GM19397 (cell line): ENCODE results near the gene NGEF.
"Not testable (repeated sequence)": the region's sequence is repeated elsewhere in the genome, so short reads cannot be mapped to it uniquely, and the experiment has no call there.

ENCODE experiments used
- ATAC-seq: cut with Tn5 transposase; IDR thresholded peaks from one replicate; pipeline ENCODE4 v1.9.1; 2021; ENCODE audit warnings: mild to moderate bottlenecking, moderate library complexity; ENCODE audit not compliant: unreplicated experiment

Gene NGEF

GRCh38 chr2:232937278-232937906 lies 75.7 kb downstream of the NGEF start:
- no peak for ATAC-seq

- ATAC-seq, result no peak
Measured at GRCh38 chr2:232931636-232932035, 81.4 kb downstream of the NGEF start.

DNA sequence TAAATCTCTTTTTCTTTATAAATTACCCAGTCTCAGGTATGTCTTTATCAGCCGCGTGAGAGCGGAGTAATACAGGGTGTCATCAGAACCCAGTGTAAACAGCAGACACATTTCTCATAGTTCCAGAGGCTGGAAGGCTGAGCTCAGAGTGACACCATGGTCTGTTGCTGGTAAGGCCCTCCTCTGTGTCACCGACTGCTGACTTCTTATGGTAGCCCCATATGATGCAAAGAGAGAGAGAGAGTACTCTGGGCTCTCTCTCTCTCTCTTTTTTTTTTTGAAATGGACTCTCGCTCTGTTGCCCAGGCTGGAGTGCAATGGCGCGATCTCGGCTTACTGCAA lies 83.0 kb downstream of the NGEF start:
- ATAC-seq, result no peak

DNA sequence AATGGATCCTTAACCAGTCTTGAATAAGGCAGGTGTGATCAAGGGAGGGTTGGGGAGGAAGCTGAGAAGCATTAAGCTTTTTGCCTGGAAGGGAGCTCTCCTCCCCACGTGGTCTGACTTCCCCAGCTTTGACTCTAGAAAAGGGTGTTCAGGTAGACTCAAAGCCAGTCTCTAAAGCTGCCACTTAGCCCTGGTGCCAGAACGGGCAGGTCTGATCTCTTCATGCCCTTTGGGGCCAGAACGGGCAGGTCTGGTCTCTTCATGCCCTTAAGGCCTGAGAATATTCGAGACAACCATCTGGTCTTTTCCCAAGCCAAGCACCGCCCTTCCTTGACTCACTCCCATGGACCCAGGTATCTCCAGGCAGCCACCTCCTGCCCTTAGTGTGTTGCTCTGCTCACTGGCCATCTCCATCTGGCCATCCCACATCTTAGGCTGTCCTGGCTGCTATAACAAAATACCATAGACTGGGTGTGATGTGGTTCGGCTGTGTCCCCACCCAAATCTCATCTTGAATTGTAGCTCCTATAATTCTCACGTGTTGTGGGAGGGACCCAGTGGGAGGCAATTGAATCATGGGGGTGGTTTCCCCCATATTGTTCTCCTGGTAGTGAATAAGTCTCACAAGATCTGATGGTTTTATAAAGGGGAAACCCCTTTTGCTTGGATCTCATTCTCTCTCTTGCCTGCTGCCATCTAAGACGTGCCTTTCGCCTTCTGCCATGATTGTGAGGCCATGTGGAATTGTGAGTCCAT lies 83.6 kb downstream of the NGEF start:
- ATAC-seq, result no peak

- ATAC-seq, result no peak
Measured at GRCh38 chr2:232928551-232929302, 84.3 kb downstream of the NGEF start.

- ATAC-seq, result no peak
Measured at GRCh38 chr2:232927793-232928550, 85.1 kb downstream of the NGEF start.

DNA sequence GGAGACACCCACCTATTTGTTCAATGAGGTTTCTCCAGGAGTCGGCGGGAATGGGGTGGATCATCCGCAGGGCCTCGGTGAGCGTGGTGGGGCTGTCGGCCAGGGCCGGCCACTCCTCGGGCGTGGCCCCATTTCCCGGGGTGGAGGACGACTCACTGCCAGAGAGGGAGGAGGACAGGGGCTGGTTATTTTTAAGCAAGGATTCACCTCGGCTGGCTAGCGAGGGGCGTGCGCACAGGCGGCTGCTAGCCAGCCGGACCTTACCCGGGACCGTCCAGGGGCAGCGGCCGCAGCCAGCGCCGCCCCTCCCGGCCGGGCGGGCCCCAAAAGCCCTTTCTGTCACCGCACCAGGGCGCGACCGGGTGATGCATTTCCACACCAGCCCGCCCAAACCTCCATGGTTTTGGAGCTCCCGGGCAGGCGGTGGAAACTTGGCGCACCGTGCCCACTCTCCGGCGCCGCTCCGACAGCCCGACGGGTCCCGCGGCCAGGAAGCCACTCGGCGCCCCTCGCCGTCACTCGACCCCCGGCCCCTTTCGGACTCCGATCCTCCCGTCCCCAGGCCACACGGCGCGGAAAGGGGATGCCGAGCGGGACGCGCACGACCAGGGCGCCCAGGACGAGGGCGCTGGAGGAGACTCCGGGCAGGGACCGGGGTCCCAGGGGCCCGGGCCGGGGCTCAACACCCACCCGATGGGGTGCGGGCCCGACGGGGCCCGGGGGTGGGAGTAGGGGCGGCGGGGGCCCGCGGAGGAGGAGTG lies 85.8 kb downstream of the NGEF start:
- ATAC-seq, result no peak

GRCh38 chr2:232926431-232926939 lies 86.6 kb downstream of the NGEF start:
- no peak for ATAC-seq

GRCh38 chr2:232925821-232926156 lies 87.3 kb downstream of the NGEF start:
- ATAC-seq, result no peak

GRCh38 chr2:232925153-232925820 lies 87.8 kb downstream of the NGEF start:
- ATAC-seq, result no peak

DNA sequence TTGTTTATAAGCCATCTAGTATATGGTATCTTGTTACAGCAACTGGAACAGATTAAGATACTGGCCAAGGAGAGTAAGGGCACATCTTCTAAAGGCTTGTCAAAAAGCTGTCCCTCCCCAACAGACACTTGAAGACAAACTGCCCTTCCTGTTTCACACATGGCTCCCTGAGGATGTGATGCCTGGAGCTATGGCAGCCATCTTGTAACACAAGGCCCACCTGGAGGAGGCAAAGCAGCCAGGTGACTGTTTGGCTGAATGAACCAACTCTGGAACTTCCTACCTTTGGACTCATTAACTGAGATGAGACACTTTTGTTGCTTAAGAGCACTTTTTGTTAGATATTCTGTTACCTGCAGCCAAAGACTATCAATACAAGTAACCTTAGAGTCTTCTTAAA lies 88.6 kb downstream of the NGEF start:
- no peak for ATAC-seq

DNA sequence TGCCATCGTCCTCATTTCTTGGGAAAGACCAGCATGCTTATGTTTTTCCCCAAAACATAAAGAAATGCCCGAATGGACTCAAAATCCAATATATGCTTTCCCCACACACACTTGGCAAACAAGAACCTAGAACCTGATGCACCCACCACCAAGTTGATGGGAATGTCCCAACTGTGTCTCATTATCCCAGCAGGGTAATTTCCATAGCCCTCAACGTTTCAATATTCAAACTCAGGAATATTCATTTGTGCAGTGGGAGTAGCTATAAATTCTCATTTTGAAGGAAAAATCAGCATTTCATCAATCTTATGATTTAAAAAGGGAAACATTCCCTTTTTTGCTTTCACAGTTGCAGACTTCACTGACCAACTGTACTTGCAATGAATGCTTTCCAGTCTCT lies 92.3 kb downstream of the NGEF start:
- no peak for ATAC-seq

DNA sequence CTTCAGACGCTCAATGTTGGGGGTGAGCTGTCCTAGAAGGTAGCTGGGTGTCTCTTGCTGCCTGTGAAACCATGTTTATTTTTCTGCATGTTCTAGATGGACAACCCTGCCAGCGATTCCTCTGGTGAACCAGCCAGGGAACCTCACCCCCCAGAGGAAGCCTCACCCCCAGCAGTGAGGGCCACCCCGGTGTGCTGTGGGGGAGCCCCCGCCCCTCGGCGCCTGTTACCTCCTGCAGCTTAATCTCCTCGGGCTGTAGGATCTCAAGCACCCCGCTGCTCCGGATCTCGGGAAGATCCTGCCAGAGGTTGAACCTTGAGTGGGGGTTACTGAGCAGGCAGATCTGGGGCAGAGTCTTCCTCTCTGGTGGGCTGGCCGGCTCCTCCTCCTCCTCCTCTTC lies 93.0 kb downstream of the NGEF start:
- ATAC-seq, result no peak

DNA sequence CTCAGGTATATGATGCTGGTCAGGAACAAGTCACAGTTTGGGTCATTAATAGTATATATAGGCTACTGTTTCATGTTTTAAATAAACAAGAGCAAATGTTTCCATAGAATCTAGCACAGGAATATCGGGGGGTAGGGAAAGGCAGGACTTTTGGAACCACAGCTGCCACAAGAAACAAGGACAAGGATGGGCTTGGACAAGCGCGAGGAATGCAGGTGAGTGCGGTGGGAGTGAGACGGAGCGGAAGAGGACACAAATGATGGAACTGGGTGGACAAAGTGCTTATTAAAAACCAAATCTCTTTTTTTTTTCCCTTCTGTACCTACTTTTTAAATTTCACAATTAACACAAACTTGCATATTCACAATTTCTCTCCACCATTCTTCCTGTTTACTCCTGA lies 93.9 kb downstream of the NGEF start:
- no peak for ATAC-seq

DNA sequence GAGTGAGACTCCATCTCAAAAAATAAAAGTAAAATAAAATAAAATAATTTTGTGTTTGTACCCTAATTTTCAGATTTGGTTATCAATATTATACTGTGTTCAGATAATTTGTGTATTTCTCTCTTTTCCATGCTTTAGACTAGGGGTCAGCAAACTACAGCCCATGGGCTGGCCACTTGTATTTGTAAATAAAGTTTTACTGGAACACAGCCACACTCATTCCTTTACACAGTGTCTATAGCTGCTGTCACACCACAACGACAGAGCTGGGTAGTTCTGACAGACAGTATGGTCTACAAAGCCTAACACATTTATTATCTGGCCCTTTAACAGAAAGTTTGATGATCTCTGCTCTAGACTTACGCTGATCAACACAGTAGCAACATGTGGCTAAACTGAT lies 99.2 kb downstream of the NGEF start:
- no peak for ATAC-seq

DNA sequence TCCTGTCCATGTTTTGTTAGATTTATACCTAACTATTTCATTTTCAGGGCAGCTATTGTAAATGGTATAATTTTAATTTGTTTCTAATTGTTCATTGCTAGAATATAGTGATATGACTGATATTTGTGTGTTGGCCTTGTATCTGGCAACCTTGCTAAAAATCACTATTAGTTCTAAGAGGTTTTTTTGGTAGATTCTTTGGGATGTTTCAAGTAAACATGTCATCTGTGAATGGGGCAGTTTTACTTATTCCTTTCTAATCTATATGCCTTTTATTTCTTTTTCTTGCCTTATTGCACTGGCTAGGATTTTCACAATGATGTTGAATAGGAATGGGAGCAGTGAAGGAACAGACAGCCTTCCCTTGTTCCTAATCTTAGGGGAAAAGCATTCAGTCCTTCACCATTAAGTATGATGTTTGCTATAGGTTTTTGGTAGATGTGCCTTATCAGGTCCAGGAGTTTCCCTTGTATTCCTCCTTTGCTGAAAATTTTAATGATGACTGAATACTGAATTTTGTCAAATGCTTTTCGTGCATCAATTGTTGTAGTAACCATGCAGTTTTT lies 101.3 kb downstream of the NGEF start:
- no peak for ATAC-seq

- no peak for ATAC-seq
Measured at GRCh38 chr2:232910376-232910775, 102.7 kb downstream of the NGEF start.

DNA sequence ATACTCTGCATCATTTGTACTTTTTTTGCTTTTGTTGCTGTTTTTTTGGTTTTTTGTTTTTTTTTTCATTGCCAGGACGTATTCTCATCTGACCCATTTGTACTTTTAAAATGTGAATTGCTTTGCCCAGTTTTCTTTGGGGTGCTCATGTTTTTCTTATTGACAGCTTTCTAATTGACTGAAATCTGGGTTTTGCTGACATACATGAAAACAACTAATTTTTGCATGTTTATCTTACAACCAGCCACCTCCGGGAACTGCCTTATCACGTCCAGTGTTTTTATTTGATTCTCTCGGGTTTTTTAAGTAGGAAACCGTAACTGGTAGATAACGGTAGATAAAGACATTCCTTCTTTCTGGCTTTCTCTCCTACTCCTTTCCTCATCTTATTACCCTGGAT lies 104.4 kb downstream of the NGEF start:
- no peak for ATAC-seq

DNA sequence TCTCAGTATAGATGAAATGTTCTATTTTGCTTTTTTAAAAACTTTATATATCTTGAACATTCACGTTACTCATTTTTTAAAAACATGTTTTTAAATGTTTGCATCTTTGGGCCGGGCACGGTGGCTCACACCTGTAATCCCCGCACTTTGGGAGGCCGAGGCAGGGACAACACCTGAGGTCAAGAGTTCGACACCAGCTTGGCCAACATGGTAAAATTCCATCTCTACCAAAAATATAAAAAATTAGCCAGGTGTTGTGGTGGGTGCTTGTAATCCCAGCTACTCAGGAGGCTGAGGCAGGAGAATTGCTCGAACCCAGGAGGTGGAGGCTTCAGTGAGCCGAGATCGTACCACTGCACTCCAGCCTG lies 105.4 kb downstream of the NGEF start:
- not testable (repeated sequence) for ATAC-seq
